ENCODE results near the gene FBXO41.

Gene FBXO41

DNA sequence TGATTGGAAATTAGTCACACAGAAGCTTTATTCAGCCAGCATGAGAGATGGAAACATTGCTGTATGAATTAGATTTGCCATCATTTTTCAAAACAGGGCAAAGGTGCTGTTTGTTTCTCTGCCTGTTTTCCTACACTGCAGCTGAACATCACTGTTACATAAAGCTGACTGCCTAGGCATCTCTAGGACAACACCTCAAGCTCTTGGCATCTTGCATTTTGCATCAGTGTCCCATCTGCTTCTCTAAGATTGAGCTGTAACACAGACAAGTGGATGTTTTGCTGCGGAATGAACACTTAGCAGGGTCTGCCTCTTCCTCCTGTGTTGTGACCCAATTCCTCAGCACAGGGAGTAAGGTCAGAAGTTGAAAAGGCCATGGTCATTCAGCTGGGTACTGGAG lies 45.3 kb downstream of the FBXO41 start:
- TF ChIP-seq, protein P1, sequence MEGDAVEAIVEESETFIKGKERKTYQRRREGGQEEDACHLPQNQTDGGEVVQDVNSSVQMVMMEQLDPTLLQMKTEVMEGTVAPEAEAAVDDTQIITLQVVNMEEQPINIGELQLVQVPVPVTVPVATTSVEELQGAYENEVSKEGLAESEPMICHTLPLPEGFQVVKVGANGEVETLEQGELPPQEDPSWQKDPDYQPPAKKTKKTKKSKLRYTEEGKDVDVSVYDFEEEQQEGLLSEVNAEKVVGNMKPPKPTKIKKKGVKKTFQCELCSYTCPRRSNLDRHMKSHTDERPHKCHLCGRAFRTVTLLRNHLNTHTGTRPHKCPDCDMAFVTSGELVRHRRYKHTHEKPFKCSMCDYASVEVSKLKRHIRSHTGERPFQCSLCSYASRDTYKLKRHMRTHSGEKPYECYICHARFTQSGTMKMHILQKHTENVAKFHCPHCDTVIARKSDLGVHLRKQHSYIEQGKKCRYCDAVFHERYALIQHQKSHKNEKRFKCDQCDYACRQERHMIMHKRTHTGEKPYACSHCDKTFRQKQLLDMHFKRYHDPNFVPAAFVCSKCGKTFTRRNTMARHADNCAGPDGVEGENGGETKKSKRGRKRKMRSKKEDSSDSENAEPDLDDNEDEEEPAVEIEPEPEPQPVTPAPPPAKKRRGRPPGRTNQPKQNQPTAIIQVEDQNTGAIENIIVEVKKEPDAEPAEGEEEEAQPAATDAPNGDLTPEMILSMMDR (IDR thresholded peaks at IDR 0.05; ENCODE audit: extremely low read depth, insufficient read depth, missing control alignments) = no peak
- in situ Hi-C loops (cut with MboI; ENCODE audit: low pct_unique_long_range_greater_than_20kb, low sequenced_read_pairs, unreplicated experiment) = no loop called here

DNA sequence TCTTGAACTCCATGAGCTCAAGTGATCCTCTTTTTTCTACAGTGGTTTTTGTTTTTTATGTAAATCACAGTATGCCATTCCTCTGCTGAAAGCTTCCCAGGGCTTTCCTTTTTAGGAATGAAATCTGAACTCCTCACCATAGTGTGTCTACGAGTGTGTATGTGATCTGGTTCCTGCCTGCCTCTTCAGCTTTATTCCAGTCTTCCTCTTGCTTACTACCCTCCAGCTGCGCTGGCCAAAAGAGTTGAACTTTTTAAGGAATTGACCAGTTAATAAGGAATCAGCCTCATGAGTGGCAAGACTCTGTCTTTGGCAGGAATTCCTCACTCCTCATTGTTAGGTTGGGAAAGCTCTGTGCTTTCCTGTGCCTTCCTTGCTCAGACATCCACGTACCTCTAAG lies 46.1 kb downstream of the FBXO41 start:
- in situ Hi-C loops (cut with MboI; ENCODE audit: low pct_unique_long_range_greater_than_20kb, low sequenced_read_pairs, unreplicated experiment) = no loop called here

More for the DNA sequence above, 45.3 kb downstream of the FBXO41 start:
- DNase-seq (ENCODE audit: low spot score) = no peak

DNA sequence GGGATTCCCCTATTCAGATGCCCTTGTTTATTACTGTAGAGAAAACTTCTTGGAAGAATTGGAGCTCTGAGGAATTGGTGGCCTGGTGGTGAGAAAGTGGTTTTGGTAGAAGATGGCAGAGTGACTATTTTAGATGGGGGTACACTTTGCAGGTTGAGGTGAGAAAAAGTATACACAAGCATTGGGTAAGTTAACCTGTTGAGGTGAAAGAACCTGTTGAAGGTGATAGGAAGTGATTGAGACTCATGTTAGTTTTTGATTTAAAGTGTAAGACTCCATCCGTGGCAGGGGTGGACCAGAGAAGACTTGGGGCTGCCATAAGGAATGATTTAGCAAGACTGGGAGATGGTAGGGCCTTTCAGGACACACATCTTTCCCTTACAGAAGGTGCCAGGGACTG lies 47.1 kb downstream of the FBXO41 start:
- no peak for DNase-seq (ENCODE audit: low spot score)
- in situ Hi-C loops (cut with MboI; ENCODE audit: low pct_unique_long_range_greater_than_20kb, low sequenced_read_pairs, unreplicated experiment) = no loop called here
- TF ChIP-seq, protein P1 (IDR thresholded peaks at IDR 0.05; ENCODE audit: extremely low read depth, insufficient read depth, missing control alignments) = no peak

More for the DNA sequence above, 46.1 kb downstream of the FBXO41 start:
- TF ChIP-seq, protein P1 (IDR thresholded peaks at IDR 0.05; ENCODE audit: extremely low read depth, insufficient read depth, missing control alignments) = no peak
- no peak for DNase-seq (ENCODE audit: low spot score)

DNA sequence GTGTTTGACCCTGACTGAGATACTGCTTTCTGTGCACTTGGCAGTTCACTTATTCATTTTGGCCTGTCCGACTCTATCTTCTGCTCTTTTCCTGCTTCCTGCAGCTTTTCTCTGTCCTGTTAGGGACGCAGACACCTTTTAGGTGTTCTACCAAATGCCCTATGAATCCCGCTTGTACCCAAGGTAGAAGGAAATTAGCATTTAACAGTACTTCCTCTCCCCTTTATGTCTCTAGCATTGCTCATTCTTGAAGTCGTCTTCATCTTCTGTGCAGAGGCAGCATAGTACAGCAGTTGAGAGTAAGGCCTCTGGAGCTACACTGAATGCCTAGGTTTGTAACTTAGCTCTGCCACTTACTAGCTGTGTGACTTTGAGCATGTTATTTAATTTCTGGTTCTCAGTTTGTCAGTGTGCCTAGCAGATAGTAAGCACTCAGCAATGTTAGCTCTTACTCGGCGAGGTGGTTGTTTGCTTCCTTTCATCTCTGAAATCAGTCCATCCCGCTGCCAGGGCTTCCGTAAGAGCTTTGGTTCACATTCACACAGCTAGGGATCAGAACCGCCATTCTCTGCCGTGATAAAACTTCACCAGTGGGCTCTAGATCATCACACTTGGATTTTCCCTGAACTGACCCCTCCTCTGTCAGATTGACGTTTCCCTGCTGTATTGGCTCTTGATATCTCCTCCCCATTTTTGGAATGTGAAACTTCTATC lies 48.8 kb downstream of the FBXO41 start:
- TF ChIP-seq, protein P1 (IDR thresholded peaks at IDR 0.05; ENCODE audit: extremely low read depth, insufficient read depth, missing control alignments) = no peak
- in situ Hi-C loops (cut with MboI; ENCODE audit: low pct_unique_long_range_greater_than_20kb, low sequenced_read_pairs, unreplicated experiment) = no loop called here
- DNase-seq (ENCODE audit: low spot score) = no peak

DNA sequence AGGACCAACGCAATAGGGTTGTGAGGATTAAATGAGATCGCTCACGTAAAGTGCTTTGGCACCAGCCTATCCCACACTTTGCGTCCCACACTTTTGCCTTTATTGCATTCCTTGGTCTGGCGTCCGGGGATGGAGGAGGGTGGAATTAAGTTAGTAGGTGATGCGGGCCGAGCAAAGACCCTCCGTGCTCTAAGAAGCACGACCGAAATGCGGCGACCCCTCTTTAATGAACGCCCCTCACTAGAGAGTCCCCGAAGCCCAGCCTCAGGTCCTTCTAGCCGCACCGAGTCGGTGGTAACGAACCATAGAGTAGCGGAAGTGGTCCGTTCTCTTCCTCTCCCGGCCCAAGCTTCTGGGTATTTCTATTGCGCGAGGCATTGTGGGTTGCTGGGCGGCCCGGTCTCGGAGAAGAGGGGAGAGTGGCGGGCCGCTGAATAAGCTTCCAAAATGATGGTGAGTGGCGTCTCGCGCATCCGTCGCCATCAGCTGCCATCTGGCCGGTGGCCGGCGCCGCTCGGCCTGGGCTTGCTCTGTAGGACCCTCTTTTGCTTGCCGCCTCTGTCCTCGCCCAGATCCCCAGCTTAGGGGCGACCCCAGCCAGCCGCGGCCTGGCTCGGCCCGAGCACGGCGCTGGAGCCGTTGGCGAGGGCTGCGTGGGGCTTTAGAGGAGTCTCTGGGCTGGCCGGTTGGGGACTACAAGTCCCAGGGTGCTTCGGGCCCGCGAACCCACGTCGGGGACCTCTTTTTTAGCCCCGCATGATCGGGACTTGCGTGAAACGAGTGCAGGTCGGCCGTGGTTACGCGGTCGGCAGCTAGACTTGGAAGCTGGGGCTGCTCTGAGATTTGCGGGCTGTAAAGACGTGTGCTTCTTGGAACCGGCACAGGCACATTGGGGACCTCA lies 50.1 kb downstream of the FBXO41 start, which contains the start of gene CCT7:
CCT7 (plus strand) TSS at position 377 of the 901 bp plus-strand sequence; CDS start at position 448, 71 bp downstream.
- peak; percentile 93 for DNase-seq (ENCODE audit: low spot score)
- in situ Hi-C loops (cut with MboI; ENCODE audit: low pct_unique_long_range_greater_than_20kb, low sequenced_read_pairs, unreplicated experiment) = no loop called here
- TF ChIP-seq, protein P1 (IDR thresholded peaks at IDR 0.05; ENCODE audit: extremely low read depth, insufficient read depth, missing control alignments) = no peak

DNA sequence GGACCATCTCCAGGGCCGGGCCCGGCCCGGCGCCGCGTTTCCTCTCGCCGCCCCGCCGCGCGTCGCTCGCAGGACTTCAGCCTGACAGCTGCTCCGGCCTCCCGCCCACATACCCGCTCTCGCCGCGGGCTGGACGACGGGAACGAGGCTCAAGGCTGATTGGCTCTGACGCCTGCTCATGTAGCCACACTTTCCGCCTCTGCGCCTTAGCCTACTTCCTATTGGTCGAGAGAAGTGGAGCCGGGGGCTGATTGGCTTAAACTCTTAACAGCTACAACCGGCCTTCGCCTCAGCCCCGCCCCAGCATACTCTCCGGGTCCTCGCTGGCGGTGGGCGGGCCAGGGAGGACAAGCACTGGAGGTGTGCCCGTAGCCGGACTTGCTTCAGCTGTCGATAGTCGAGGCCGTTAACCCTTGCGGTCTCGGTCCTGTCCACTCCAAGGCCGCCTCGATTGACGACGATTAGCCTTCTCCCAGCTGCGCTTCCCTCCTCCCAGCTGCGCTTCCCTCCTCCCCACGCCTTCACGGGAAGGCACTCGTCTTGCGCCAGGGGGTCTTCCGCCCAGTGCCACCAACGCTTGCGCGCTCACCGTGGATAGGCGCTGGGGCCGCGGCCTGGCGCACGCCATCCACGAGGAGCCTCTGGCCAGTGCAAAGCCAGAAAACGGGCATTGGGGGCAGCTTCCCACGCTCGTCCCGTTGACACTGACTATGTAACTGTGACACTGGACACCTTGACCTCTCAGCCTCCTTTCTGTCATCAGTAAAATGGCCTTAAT lies 50.9 kb downstream of the FBXO41 start, which contains the start of gene PRADC1:
PRADC1 (minus strand) TSS at position 86 of the 778 bp plus-strand sequence; CDS start at position 7, 79 bp downstream.
- in situ Hi-C loops (cut with MboI; ENCODE audit: low pct_unique_long_range_greater_than_20kb, low sequenced_read_pairs, unreplicated experiment) = no loop called here
- TF ChIP-seq, protein P1 (IDR thresholded peaks at IDR 0.05; ENCODE audit: extremely low read depth, insufficient read depth, missing control alignments) = no peak
- peak; percentile 99 for DNase-seq (ENCODE audit: low spot score)
